ENCODE measurements around the gene TSC22D4. TPM values are rescaled to one million over a fixed set of nuclear protein-coding genes. Genes with fewer than 3 reads are reported as not detected.
A peak's percentile ranks its signal among the peaks of the same experiment; 100 is the strongest.

The TSC22D4 gene
- total RNA-seq, 1 experiment from 2014 or later: 24.4 TPM

- H3K27me3 Mint-ChIP-seq (ENCODE audit: unreplicated experiment): no peaks in the 10 kb centered on the region
- no peaks in the 10 kb centered on the region for H3K4me1 Mint-ChIP-seq (ENCODE audit: low read depth, unreplicated experiment)
- DNase-seq: peak; percentile 80
- BruUV-seq (replicated peaks): no TSS peak
- H3K27ac Mint-ChIP-seq (ENCODE audit: unreplicated experiment): no peak overlapping the region
- CTCF ChIA-PET: interaction anchor here (0.7 to 1.0 kb wide), 2 partner anchors 13 to 18 kb away, joined by 3 to 6 read pairs; no protein-coding TSS in a partner anchor
- peaks cover 11% of the 10 kb centered on the region for H3K36me3 Mint-ChIP-seq (ENCODE audit: insufficient read depth, unreplicated experiment)
- peak overlapping the region; percentile 69 for H3K4me3 Mint-ChIP-seq (ENCODE audit: low read depth, unreplicated experiment)
- TF ChIP-seq CTCF (IDR thresholded peaks at IDR 0.05; ENCODE audit: unreplicated experiment): peak; percentile 86
- intact Hi-C loops (cut with micrococcal nuclease; ENCODE audit: unreplicated experiment): no loop called here
- H3K9me3 Mint-ChIP-seq (ENCODE audit: low read depth, unreplicated experiment): no peaks in the 10 kb centered on the region
These were observed 4.2 kb upstream of the TSC22D4 start for GRCh38 chr7:100483090-100483721.

- Mint-ChIP-seq H3K4me3 (ENCODE audit: low read depth, unreplicated experiment) (peak overlapping the region; percentile 69), H3K27me3 (ENCODE audit: unreplicated experiment) (no peaks in the 10 kb centered on the region), H3K36me3 (ENCODE audit: insufficient read depth, unreplicated experiment) (peaks cover 15% of the 10 kb centered on the region), H3K4me1 (ENCODE audit: low read depth, unreplicated experiment) (no peaks in the 10 kb centered on the region), H3K27ac (ENCODE audit: unreplicated experiment) (no peak overlapping the region), H3K9me3 (ENCODE audit: low read depth, unreplicated experiment) (no peaks in the 10 kb centered on the region)
- intact Hi-C loops (cut with micrococcal nuclease; ENCODE audit: unreplicated experiment): no loop called here
- no TSS peak for BruUV-seq (replicated peaks)
- CTCF ChIA-PET: interaction anchor here (0.5 to 1.0 kb wide), 3 partner anchors 13 to 43 kb away, joined by 3 to 6 read pairs (median 3); no protein-coding TSS in a partner anchor
- DNase-seq: no peak
- no peak for TF ChIP-seq CTCF (IDR thresholded peaks at IDR 0.05; ENCODE audit: unreplicated experiment)
These were observed 3.7 kb upstream of the TSC22D4 start for GRCh38 chr7:100482728-100483089.

- no peak overlapping the region for H3K27ac Mint-ChIP-seq (ENCODE audit: unreplicated experiment)
- no peaks in the 10 kb centered on the region for H3K9me3 Mint-ChIP-seq (ENCODE audit: low read depth, unreplicated experiment)
- intact Hi-C loops (cut with micrococcal nuclease; ENCODE audit: unreplicated experiment): no loop called here
- BruUV-seq (replicated peaks): no TSS peak
- CTCF ChIA-PET: interaction anchor here (0.6 kb wide), 1 partner anchor 376 kb away, joined by 3 read pairs; no protein-coding TSS in a partner anchor
- H3K27me3 Mint-ChIP-seq (ENCODE audit: unreplicated experiment): no peaks in the 10 kb centered on the region
- H3K4me3 Mint-ChIP-seq (ENCODE audit: low read depth, unreplicated experiment): no peak overlapping the region
- peaks cover 15% of the 10 kb centered on the region for H3K36me3 Mint-ChIP-seq (ENCODE audit: insufficient read depth, unreplicated experiment)
- DNase-seq: no peak
- peaks cover 8% of the 10 kb centered on the region for H3K4me1 Mint-ChIP-seq (ENCODE audit: low read depth, unreplicated experiment)
- TF ChIP-seq CTCF (IDR thresholded peaks at IDR 0.05; ENCODE audit: unreplicated experiment): no peak
These were observed 2.5 kb upstream of the TSC22D4 start for GRCh38 chr7:100481466-100481865.

GRCh38 chr7:100477871-100478267 is 1.1 kb downstream of the TSC22D4 start:
- H3K4me3 Mint-ChIP-seq (ENCODE audit: low read depth, unreplicated experiment): peak overlapping the region; percentile 89
- intact Hi-C loops (cut with micrococcal nuclease; ENCODE audit: unreplicated experiment): loop anchor here (5.0 kb wide), 1 partner anchor 69 kb away; no protein-coding TSS in a partner anchor
- peaks cover 16% of the 10 kb centered on the region for H3K4me1 Mint-ChIP-seq (ENCODE audit: low read depth, unreplicated experiment)
- BruUV-seq (replicated peaks): no TSS peak
- peak overlapping the region; percentile 77 for H3K27ac Mint-ChIP-seq (ENCODE audit: unreplicated experiment)
- H3K27me3 Mint-ChIP-seq (ENCODE audit: unreplicated experiment): no peaks in the 10 kb centered on the region
- DNase-seq: no peak
- H3K36me3 Mint-ChIP-seq (ENCODE audit: insufficient read depth, unreplicated experiment): peaks cover 27% of the 10 kb centered on the region
- no peak for TF ChIP-seq CTCF (IDR thresholded peaks at IDR 0.05; ENCODE audit: unreplicated experiment)
- CTCF ChIA-PET: interaction anchor here (0.6 to 0.7 kb wide), 2 partner anchors 17 to 30 kb away, joined by 3 read pairs; no protein-coding TSS in a partner anchor
- H3K9me3 Mint-ChIP-seq (ENCODE audit: low read depth, unreplicated experiment): no peaks in the 10 kb centered on the region

Measured in Calu3 (cell line).